ENCODE measurements around the gene SUN1.

Gene SUN1

DNA sequence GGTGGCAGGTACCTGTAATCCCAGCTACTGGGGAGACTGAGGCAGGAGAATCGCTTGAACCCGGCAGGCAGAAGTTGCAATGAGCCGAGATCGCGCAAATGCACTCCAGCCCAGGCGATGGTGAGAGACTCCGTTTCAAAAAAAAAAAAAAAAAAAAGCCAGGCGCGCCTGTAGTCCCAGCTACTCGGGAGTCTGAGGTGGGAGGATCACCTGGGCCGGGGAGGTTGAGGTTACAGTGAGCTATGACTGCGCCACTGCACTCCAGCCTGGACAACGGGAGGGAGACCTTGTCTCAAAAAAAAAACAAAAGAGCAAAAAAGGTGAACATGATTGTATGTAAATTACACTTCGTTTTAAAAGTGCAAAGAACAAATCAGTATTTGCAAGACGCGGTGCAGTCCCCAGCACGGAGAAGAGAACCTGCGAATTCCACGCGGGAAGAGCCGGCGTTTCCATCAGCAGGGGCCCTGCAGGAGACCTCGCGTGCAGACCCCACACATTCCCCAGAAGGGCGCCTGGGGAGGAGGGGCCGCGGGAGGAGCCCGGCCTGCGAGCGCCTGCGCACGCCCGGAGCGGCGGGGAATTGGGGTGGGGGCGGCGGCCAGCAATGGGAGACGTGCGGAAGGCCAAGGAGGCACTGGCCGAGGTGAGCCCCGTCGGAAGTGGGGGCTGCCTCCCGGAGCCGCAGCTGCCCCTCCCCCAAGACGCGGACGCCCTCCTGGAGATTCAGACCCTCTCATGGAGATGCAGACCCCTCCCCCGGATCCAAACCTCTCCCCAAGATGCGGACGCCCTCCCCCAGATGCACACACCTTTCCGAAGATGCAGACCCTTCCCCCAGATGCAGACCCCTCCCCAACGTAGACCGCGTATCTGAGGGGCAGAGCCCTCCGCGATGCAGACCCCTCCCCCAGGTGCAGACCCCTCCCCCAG is 16.7 kb upstream of the SUN1 start:
- peak in 1 of 3 donors; percentile 15 for DNase-seq

DNA sequence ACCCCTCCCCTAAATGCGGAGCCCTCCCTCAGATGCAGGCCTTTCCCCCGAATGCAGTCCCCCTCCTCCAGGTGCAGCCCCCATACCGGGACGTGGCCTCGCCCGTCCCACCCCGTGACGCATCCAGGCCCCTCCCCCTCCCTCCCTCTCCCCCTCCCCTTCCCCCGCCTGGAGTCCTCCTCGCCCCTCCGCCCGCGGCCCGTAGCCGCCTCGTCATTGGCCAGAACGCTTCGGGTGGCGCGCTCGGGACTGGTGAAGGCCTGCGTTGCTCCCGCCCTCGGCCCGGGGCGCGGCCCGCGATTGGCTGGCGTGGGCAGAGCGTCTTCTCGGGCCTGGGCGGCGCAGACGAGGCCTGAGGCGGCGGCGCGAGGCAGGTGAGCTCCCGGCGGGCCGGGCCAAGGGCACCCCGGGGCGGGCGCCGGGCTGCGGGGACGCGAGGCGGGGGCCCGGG is 16.0 kb upstream of the SUN1 start:
- peak; percentile 97 to 99 (median 98) for DNase-seq

DNA sequence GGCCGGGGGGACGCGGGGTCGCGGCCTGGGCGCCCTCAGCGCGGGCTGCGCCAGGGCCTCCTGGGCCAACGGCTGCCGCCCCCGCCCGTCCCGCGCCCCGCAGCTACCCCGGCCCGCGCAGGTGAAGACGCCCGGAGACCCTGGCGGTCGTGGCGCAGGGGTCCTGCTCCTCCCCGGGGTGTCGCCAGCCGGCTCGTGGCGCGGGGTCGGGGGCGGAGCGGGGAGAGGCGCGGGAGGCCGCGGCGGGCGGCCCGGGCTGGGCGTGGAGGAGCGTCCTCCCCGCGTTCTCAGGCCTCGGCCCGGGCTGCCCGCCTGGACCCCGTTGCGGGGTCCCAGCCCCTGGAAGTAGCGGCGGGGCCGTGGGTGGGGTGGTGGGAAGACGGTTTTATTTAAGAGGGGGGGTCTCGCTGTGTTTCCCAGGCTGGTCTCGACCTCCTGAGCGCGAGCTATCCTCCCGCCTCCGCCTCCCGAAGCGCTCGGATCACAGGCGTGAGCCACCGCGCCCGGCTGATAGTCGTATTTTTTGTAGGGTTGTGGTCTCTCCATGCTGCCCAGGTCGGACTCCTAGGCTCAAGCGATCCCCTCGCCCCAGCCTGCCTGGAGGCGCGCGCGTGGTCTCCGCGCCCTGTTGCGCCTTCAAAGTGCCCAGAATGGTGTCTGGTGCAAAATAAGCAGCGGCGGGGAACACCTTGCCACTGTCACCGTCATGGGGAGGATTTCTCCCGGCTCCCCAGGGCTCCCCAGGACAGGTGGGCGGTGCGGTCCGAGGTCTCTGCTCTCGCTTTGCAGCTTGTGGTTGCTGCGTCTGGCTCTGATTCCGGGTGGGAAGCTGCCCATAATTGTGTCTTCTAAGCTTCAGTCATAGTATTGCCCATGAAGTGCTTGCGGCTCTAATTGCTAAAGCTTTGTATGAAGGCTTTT is 15.3 kb upstream of the SUN1 start:
- DNase-seq: peak in 1 of 3 donors; percentile 47

DNA sequence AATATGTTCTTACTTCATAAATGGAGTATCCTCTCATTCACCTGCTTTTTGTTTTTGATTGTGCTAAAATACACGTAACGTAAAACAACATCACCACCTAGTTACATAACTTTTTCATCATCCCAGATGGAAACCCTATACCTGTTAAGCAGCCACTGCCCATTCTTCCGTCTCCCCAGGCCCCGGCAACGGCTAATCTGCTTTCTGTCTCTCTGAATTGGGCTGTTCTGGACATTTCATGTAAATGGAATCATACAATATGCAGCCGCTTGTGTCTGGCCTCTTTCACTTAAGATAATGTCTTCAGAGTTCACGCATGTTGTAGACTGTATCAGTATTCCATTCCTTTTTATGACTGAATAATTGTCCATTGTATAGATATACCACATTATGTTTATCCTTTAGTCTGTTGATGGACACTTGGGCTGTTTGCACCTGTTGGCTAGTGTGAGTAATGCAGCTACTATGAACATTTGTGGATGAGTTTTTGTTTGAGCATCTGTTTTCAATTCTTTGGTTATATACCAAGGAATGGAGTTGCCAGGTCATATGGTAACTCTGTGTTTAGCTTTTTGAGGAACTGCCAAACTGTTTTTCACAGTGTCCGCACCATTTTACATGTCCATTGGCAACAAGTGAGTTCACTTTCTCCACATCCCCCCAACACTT is 14.1 kb upstream of the SUN1 start:
- peak; percentile 22 to 41 (median 28) for DNase-seq

DNA sequence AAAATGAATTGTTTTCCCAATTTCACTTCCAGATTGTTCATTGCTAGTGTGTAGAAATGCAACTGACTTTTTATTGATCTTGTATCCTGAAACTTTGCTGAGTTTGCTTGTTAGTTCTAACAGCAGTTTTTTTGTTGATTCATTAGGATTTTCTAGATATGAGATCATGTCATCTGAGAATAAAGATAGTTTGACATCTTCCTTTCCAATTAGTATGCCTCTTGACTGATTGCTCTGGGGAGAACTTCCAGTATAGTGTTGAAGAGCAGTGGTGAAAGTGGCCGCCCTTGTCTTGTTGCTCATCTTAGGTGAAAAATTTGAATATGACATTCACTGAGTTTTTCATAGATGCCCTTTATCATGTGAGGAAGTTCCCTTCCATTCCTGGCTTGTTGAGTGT is 11.9 kb upstream of the SUN1 start:
- no peak for DNase-seq

DNA sequence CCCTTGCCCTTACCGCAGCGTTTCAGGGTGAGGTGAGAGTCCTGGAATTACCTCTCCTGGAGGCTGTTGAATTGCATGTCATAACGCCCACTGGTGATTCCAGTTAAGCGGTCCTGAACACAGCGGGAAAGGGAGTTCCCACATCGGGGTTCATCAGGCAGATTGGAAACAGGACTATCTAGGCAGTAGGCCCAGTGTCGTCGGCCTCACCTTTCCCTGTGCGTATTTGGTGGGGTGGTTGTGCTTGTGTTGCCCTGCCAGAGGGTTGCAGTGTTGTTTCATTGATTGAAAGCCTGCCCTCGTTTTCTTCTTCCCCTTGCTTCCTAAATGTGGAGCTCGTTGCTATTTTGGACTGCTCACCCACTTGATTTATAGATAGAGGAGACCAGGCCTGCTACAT is 10.6 kb upstream of the SUN1 start:
- no peak for DNase-seq

DNA sequence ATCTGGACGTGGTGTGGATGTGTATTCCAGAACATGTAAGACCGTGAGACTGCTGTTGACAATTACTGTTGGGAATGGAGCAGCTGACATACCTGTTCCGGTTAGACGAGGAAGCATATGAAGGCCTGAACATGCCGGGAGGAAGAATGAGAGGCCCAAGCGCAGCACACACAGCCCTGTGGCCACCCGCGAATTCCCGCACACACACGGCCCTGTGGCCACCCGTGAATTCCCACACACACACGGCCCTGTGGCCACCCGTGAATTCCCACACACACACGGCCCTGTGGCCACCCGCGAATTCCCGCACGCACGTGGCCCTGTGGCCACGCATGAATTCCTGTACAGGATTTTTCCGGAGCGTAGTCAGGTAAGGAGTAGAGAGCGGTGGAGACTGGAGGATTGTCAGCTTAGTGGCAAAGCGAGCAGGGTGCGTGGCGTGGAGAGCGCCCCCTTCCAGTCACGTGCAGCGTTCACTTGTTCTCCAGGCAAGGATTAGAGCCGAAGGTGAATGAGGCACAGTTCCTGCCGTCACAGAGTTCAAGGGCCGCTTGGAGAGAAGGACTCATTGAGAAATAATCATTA is 9.5 kb upstream of the SUN1 start:
- no peak for DNase-seq

DNA sequence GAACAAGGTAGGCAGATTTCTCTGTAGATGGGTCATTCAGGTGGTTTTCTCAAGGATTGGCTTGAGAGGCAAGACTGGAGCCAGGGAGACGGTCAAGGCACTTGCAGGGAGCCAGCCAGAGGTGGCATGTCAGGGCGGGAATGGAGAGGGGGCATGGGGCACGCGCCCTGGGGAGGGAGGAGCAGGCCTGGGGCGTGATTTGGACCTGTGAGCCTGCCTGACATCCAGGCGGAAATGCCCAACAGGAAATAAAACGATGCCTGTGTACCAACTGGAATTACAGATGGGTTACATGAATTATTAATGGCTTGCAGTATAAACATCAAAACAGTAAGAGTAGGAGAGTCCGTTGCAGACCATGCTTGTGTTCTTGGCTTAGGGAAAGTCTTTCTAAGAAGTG is 8.6 kb upstream of the SUN1 start:
- no peak for DNase-seq

DNA sequence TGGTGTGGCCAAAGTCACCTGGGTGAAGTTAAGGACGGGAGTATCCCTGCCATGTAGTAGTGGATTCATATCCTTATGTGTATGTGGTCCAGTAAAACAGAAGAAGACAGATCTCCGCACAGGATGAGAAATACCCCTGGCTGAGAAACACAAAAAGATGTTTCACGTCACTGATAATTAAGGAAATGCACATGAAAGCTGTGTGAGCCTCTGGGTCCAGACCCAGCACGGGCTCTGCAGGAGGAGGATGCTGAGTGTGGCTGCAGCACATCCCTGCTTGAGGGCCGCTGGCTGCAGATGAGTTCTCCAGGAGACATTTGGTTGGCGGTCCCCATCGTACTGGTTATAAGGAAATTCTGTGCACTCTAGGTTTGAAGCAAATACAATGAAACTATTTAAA is 8.2 kb upstream of the SUN1 start:
- DNase-seq: no peak

DNA sequence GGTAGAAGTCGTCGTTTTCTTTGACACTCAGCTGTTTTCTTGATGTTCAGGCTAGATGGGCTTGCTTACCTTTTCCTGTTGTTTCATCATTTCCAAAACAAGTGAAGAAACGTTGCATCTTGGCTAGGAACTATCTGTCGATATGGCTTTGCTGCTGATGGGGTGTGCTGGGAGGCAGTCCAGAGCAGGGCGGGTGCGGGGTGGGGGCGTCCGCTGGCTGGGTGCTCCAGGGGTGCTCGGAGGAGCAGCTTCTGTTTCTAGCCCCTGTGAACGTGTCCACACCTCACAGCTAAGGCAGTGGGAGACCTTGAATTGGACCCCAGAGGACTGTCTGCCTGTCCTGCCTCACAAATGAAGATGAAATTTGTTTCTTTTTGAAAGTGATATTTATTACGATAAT is 7.6 kb upstream of the SUN1 start:
- no peak for DNase-seq

DNA sequence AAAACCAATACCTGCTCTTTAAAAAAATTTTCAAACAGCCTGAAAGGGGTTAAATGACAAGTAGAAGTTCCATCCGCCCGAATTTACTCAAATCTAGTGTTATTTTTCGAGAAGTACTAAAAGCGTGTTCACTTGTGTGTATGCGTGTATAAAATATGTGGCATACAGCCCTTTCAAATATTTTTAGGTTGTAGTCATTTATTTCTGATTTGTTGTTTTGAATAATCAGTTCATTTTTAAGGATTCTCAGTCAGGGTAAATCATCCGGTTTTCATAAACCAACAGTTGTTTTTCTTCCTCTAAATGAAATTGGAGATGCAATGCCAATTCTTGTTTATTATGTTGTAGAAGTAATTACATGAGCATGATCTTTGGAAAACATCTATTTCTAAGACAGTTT is 6.9 kb upstream of the SUN1 start:
- DNase-seq: no peak

DNA sequence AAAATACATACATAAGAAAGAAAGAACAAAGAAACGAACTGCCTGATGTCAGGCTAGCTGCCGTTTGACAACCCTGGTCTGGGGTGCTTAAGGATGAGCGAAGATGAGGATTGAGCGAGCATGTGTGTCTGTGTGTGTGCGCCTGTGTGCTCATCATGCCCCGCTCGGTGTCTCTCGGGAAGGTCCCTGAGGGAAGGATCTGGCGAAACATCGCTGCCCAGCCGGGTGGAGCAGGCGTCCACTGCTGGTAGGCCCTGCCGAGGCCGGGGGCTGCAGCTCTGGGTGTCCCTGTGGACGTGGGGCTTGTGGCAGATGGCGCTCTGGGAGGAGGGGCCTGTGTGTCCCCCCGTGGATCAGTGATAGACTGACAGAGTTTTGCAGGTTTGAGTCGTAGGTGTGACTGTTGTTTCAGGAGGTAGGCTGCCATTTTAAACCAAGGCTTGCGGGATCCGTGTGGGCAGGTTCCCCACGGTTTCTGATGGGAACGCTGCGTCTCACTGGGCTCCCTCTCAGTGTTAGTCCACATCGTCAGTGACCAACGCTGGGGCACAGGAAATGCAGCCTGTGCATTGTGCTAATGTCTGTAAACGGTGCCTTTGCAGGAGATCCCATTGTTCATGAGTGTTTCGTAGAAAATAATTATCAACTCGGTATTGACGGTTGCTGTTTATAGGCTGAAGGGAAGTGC is 5.9 kb upstream of the SUN1 start:
- DNase-seq: no peak

DNA sequence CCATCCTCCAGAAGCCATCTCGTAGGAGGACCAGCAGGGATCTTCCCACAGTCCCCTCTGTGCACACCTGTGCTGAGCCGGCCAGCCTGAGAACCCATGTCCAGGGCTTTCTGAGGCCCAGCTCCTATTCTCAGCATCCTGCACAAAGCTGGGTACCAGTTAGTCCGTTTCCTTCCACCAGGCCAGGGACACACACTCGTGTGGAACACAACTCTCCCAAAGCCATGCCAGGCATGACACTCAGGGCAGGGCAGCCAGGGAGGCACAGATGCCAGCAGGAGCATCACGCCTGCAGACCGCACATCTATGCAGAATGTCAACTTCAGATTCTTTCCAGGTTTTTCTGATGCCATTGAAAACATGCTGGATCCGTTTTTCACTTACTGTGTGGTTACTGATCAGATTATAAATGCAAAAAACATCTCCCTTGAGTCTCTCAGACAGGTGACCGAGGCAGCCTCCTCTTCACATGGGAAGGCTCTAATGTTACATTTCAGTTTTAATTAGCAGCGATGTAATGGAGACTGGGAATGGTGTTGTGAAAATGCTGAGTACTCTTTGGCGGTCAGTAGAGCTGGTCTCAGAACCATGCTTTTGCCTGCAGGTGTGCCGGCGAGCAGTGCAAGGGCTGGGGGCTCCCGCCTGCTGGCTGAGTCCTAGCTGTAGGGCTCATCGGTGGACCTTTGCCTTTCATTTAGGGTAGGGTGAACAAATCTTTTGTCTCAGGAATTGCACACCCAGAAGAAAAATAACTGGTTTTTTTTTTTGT is 3.3 kb upstream of the SUN1 start:
- no peak for DNase-seq

DNA sequence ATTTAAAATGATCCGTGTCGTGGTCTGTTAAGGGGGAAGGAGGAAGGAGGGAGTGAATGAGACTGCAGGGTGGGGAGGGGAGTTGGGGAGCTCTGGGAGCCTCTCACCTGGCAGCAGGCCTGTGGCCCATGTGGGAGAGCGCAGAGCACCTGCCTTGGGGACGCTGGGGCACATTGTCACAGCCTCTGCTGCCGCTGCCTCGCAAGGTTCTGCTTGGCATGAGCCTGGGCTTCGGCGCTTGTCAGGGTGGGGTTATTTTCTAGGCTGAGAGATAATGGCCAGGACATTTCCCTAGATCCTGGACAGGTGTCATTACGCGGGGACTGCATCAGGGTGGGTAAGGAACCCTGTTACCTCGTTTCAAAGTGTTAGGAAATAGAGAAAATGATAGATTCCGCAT is 2.2 kb upstream of the SUN1 start:
- DNase-seq: no peak

DNA sequence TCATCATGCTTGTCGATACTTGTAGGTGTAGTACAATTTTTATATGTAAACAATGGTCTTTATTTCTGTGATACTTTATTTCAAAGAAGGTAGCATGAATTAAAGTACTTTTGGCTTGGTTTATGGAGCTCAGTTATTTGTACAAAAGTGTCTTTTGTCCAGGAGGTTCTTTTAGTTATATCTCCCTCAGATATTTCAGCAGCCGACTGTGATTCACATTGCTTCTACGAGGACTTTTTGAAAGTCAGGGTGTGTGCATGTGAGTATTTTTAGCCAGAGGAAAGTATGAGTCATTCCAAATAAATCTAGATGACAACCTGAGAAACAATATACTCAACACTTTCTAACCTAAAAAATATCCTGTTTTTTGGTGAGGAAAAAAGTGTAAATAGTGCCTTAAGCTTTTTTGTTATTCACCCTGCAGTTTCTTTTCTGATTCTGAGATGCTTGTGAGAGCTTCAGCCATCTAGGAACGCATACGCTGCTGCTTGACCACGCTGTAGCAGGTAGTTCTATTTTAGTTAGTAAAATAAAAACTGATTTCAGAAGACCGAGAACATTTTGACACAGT is 595 bp upstream of the SUN1 start:
- DNase-seq: peak; percentile 33 to 63 (median 51)

DNA sequence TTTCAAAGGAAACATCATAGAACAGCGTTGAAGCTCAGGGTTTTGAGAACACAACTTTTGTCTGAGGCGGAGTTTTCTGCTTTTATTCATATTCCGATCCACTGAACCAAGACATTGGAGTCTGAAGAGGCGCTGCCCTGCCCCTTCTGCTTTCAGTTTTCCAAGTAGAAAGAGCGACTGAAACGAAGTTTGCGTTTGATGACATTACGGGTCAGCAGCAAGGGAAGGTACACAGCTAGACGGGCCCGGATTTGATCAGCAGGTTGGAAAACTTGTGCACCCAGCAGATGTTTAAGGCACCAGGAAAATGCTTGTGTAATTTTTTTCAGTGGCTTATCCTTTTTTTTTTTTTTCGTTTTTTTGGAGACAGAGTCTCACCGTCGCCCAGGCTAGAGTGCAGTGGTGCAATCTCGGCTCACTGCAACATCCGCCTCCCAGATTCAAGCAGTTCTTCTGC is 720 bp downstream of the SUN1 start:
- no peak for DNase-seq

DNA sequence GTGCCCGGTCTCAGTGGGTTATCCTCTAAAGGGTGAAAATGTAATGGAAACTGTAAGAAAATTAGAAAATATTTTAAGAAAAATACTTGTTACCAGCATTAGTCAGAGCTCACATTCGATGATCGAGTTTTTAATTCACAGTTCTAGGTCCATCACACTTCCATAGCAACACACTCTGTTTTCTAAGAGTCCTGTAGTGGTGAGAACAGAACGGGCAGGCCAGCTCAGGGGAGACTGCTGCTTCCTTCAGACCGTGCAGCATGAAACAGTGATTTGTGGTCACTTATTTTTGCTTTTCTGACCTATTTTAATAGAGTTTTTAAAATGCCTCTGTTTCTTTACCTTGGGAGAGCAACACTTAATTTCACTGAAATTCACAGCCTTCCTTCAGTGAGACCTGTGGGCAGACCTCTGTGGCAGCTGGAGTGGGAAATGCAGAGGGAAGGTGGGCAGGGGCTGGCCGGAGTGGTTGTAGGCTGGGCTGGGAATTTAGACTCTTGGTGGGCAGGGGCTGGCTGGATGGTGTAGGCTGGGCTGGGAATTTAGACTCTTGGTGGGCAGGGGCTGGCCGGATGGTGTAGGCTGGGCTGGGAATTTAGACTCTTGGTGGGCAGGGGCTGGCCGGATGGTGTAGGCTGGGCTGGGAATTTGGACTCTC is 1.5 kb downstream of the SUN1 start:
- DNase-seq: no peak

DNA sequence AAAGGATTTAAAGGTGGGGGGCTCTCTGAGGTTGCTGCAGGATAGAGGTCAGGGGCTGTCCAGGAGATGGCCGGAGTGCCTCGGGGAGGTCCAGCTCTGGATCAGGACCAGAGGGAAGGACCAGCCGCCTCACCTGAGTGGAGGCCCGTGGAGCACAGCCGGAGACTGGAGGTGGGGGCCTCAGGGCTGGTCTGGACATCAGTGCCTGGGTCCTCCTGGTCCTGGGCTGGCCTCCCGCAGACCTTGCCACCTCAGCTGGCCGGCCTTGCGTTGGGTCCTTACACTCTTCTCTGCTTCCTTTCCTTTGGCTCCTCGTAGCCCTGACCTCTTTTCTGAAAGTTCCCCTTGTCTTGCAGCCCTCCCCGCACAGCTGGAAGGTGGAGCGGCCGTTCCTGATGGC is 2.0 kb downstream of the SUN1 start:
- no peak for DNase-seq

DNA sequence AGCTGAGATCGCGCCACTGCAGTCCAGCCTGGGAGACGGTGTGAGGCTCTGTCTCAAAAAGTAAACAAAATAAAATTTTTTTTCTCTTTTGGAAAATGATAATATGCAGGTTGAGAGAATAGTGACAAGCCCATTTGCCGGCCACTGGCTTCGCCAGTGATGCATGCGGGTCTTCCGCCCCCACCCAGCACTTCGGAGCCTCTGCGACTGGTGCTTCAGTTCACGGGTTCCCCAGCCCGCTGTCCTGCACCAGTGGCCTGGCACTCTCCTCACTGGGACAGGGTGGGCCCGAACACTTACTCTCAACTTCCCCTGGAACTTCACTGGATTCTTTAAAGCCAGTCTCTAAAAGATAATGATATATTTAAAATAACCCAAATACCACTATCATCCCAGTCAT is 2.7 kb downstream of the SUN1 start:
- DNase-seq: no peak

All from suppressor macrophage treated with lipopolysaccharide for 1 hour (primary cell).